Chondrocyte (in vitro differentiated cells): ENCODE measurements around the gene CDCA7. TPM values are rescaled to one million over a fixed set of nuclear protein-coding genes. Genes with fewer than 3 reads are reported as not detected.
"Not testable (repeated sequence)": the region's sequence is repeated elsewhere in the genome, so short reads cannot be mapped to it uniquely, and the experiment has no call there.

Experiments used
- DNase-seq: peaks from one replicate; pipeline ENCODE4 v3.0.0; 2021; ENCODE audit warnings: mixed read lengths, low spot score
- H3K27ac Mint-ChIP-seq: one replicate; pipeline ENCODE4 v1.8.0; 2021; ENCODE audit warnings: mild to moderate bottlenecking, moderate library complexity, mixed read lengths; ENCODE audit not compliant: unreplicated experiment
- H3K27me3 Mint-ChIP-seq: 2 replicates; pipeline ENCODE4 v1.8.0; 2021; ENCODE audit warnings: low read depth, mixed read lengths
- H3K36me3 Mint-ChIP-seq: 2 replicates; pipeline ENCODE4 v1.8.0; 2021; ENCODE audit warnings: low read depth, mixed read lengths
- H3K4me1 Mint-ChIP-seq: 2 replicates; pipeline ENCODE4 v1.8.0; 2021; ENCODE audit warnings: low read depth, mild to moderate bottlenecking, mixed read lengths
- H3K4me3 Mint-ChIP-seq: one replicate; pipeline ENCODE4 v1.8.0; 2021; ENCODE audit warnings: mild to moderate bottlenecking, moderate library complexity, mixed read lengths; ENCODE audit not compliant: unreplicated experiment
- H3K9me3 Mint-ChIP-seq: 2 replicates; pipeline ENCODE4 v1.8.0; 2021; ENCODE audit warnings: low read depth, mixed read lengths
- total RNA-seq: library from RNA; stranded (reverse); gene quantifications from 3 replicates; pipeline ENCODE4 v1.2.1, GENCODE V29; 2021
- TF ChIP-seq, protein P1 (sequence below): fragments of 200-600 bp; sonication (generic); IDR thresholded peaks from 2 replicates; pipeline ENCODE4 v1.5.0; 2021; ENCODE audit warnings: antibody characterized with exemption, mild to moderate bottlenecking, moderate library complexity

CDCA7 gene
- total RNA-seq, 1 donor from 2014 or later, result 5.4 TPM

DNA sequence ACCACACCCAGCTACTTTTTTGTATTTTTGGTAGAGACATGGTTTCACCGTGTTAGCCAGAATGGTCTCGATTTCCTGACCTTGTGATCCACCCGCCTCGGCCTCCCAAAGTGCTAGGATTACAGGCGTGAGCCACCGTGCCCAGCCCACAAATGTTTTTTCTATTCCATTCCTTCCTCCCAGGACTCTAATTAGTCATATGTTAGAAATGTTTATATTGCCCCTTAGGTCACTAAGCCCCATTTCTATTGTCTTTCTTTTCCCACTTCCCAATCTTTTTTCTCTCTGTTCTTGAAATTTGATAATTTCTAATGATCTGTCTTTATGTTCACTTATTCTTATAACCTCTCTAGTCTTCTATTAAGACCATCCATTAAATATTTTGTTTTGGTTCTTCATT, 31.3 kb upstream of the CDCA7 start:
- Mint-ChIP-seq H3K27ac (no peak overlapping the region), H3K27me3 (no peaks in the 10 kb centered on the region), H3K9me3 (peaks cover 32% of the 10 kb centered on the region), H3K4me3 (no peak overlapping the region), H3K36me3 (peaks cover 2% of the 10 kb centered on the region), H3K4me1 (no peaks in the 10 kb centered on the region)
- TF ChIP-seq, protein P1, sequence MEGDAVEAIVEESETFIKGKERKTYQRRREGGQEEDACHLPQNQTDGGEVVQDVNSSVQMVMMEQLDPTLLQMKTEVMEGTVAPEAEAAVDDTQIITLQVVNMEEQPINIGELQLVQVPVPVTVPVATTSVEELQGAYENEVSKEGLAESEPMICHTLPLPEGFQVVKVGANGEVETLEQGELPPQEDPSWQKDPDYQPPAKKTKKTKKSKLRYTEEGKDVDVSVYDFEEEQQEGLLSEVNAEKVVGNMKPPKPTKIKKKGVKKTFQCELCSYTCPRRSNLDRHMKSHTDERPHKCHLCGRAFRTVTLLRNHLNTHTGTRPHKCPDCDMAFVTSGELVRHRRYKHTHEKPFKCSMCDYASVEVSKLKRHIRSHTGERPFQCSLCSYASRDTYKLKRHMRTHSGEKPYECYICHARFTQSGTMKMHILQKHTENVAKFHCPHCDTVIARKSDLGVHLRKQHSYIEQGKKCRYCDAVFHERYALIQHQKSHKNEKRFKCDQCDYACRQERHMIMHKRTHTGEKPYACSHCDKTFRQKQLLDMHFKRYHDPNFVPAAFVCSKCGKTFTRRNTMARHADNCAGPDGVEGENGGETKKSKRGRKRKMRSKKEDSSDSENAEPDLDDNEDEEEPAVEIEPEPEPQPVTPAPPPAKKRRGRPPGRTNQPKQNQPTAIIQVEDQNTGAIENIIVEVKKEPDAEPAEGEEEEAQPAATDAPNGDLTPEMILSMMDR, result no peak
- DNase-seq, result no peak

DNA sequence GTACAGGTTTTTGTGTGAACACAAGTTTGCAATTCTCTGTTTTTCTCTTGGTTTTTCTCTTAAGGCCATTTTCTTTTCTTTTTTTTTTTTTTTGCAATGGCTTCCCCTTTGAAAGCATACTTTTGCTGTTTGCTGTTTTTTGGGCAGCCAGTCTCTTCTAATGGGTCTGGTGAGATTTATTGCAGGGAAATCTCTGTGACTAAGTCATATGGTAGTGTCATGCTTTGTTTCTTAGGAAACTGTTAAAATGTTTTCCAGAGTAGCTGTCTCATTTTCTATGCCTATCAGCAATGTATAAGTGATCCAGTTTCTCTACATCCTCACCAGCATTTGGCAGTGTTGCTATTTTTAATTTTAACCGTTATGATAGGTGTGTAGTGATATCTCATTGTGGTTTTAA, 27.9 kb upstream of the CDCA7 start:
- Mint-ChIP-seq H3K4me1 (no peaks in the 10 kb centered on the region), H3K4me3 (no peak overlapping the region), H3K36me3 (peaks cover 6% of the 10 kb centered on the region), H3K27me3 (no peaks in the 10 kb centered on the region), H3K27ac (no peak overlapping the region), H3K9me3 (peaks cover 37% of the 10 kb centered on the region)
- no peak for DNase-seq
- TF ChIP-seq, protein P1, result no peak

DNA sequence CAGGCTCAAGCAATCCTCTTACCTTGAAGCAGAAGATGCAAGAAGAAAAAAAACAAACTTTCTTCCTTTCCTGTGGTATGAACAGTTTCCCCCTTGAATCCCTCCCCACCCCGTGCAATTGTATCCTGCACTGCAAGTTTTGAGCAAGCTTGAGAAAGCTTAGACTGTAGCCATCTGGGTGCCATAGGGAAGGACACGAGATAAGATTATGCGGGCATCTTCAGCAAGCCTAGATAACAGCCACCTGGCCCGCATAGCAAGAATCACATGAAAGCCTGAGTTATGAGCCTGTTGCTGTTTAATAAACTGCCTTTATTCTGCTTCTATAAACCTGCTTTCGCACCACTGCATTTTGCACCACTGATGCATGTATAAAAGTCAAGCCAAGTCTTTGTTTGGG, 27.3 kb upstream of the CDCA7 start:
- Mint-ChIP-seq H3K27ac (no peak overlapping the region), H3K36me3 (peaks cover 7% of the 10 kb centered on the region), H3K9me3 (peaks cover 40% of the 10 kb centered on the region), H3K27me3 (no peaks in the 10 kb centered on the region), H3K4me1 (no peaks in the 10 kb centered on the region), H3K4me3 (no peak overlapping the region)
- no peak for DNase-seq
- TF ChIP-seq, protein P1, result no peak

DNA sequence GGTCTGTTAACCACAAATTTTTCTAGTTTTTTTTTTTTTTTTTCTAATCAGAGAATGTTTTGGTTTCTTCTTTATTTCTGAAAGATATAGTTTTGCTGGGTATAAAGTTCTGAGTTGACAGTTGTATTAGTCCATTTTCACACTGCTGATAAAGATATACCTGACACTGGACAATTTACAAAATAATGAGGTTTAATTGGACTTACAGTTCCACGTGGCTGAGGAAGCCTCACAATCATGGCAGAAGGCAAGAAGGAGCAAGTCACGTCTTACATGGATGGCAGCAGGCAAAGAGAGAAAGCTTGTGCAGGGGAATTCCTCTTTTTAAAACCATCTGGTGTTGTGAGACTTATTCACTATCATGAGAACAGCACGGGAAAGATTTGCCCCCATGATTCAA, 21.7 kb upstream of the CDCA7 start:
- H3K27ac Mint-ChIP-seq, H3K27me3 Mint-ChIP-seq, H3K4me1 Mint-ChIP-seq, DNase-seq, H3K4me3 Mint-ChIP-seq: not testable (repeated sequence)
- Mint-ChIP-seq H3K9me3 (peaks cover 29% of the 10 kb centered on the region), H3K36me3 (peaks cover 15% of the 10 kb centered on the region)

DNA sequence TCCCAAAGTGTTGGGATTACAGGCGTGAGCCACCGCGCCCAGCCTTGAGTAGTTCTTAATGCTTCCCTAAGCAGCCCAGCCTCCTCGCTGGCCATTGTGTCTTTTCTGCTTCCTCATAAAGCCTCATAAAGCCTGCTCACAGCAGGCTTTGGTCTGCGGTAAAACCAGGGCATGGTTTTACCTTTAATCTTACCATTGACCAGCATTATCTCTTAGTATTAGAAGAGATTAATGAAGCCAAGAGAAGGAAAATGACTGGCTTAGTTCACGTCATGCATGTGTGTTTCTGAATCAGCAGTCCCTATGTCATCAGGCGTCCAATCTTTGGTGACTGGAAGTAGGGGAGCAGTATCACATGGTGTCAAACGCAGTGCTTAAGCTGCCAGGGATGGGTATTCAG, 14.9 kb upstream of the CDCA7 start:
- H3K4me3 Mint-ChIP-seq, result no peak overlapping the region
- peaks cover 3% of the 10 kb centered on the region for H3K27me3 Mint-ChIP-seq
- H3K36me3 Mint-ChIP-seq, result no peaks in the 10 kb centered on the region
- H3K4me1 Mint-ChIP-seq, result no peaks in the 10 kb centered on the region
- H3K9me3 Mint-ChIP-seq, result no peaks in the 10 kb centered on the region
- no peak for DNase-seq
- TF ChIP-seq, protein P1, result no peak
- H3K27ac Mint-ChIP-seq, result no peak overlapping the region

DNA sequence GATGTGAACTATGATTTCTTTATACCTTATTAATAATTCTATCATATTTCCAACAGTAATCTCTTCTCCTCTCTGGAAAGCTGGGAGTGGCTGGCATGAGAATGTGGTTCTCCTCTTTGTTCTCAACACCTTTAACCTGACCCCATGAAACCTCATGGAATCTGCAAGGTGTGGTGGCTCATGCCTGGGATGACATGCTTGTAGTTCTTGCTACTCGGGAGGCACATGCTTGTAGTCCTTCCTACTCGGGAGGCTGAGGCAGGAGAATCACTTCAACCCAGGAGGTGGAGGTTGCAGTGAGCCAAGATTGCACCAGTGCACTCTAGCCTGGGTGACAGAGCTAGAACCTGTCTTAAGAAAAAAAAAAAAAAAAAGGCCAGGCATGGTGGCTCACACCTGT, 10.8 kb upstream of the CDCA7 start:
- no peak for DNase-seq
- H3K4me1 Mint-ChIP-seq, result no peaks in the 10 kb centered on the region
- no peak overlapping the region for H3K4me3 Mint-ChIP-seq
- H3K27me3 Mint-ChIP-seq, result no peaks in the 10 kb centered on the region
- H3K36me3 Mint-ChIP-seq, result peaks cover 3% of the 10 kb centered on the region
- no peaks in the 10 kb centered on the region for H3K9me3 Mint-ChIP-seq
- no peak overlapping the region for H3K27ac Mint-ChIP-seq
- TF ChIP-seq, protein P1, result no peak
